Frontal cortex (tissue), 4 donors: ENCODE results near the gene MPRIP. TPM values are rescaled to one million over a fixed set of nuclear protein-coding genes. Genes with fewer than 3 reads are reported as not detected.

Experiments
- DNase-seq, 2 donors: peaks; one replicate each; pipeline ENCODE4 v3.0.0; 2012; ENCODE audit warnings: low spot score in 2 of 2
- FAIRE-seq: peaks from 2 replicates; lab custom pipeline; 2012; peaks lifted over from hg19 to GRCh38; lab: Jason Lieb, UNC
- total RNA-seq: library from RNA; depleted of rRNA; stranded (reverse); fragments of >200 nt; gene quantifications from one replicate; pipeline ENCODE4 v1.2.3, GENCODE V29; 2014
- donor health status: control.
- donor health status: control.
- donor health status: control.

The MPRIP gene
- total RNA-seq, 1 donor from 2014 or later, result 131 TPM

DNA sequence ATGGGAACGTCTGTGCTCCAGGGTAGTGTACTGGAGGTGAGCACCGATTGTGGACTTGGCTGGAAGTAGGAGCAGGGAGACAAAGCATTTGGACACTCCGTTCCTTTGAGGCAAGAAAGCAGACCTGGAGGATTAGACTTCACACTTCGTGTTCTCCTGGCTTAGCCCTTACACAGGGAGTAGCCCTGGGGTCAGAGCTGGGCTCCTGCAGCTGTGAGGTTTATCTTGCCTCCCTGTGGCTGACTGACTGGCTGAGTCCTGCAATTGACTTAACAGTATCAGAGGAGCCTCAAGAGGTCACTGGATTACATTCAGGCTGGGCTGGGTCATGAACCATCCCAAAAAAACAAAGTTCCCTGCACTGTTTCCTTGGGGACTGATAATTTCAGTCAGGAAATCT, 37.1 kb downstream of the MPRIP start:
- DNase-seq (no peak), FAIRE-seq (no peak)

DNA sequence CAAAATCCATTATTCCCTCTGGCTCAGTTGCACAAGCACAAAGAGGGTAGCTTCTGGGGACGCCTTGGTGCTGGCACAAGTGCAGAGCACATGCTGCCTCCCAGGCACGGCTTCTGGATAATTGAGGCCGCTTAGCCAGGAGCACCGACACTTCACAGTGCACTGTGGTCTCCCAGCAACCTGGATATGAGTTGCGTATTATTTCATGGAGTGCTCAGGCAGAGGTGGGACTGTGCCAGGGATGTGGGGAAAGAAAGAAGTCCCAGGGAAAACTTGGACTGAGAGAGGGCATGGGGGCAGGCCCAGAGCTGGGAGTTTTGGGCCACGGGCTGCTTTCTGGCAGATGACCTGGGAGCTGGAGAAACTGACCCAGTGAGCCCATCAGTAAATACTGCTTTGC, 37.5 kb downstream of the MPRIP start:
- FAIRE-seq (no peak), DNase-seq (no peak)

DNA sequence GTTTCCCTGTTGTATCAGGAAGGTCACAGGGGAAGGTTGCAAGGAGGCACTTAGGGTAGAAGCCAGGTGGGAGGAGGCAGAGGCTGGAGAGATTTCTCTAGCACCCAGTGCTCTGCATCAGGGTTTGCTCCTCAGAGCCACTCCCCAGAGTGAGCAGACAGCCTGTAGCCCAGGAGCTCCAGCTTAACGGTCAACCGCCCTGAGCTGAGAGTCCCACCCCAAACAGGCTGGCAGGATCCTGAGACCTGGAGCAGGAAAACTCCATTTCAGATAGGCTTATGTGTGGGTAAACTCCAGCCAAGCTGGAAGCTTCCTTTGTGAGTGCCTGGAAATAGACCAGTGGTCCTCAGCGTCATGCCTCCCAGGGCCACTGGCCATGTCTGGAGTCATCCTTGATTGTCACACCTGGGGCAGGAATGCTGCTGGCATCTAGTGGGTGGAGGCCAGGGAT, 37.9 kb downstream of the MPRIP start:
- FAIRE-seq, result no peak
- DNase-seq, result no peak

DNA sequence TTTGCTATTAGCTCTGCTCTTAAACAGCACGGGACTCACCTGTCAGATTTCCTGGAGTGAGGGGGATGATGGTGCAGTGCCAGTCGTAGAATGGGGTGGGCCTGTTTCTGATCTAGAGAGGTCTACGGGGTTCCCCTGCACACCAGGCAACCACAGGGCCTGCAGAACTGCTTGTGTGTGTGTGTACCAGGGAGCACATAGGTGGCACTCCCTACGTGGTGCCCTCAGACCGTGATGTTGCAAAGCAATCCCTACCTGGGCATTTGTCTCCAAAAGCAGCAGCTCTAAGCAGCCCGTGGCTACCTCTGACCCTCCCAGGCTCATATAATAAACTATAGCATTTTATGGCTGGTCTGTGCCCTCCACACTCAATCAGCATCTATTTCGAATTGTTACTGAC, 38.5 kb downstream of the MPRIP start:
- FAIRE-seq (no peak), DNase-seq (no peak)

DNA sequence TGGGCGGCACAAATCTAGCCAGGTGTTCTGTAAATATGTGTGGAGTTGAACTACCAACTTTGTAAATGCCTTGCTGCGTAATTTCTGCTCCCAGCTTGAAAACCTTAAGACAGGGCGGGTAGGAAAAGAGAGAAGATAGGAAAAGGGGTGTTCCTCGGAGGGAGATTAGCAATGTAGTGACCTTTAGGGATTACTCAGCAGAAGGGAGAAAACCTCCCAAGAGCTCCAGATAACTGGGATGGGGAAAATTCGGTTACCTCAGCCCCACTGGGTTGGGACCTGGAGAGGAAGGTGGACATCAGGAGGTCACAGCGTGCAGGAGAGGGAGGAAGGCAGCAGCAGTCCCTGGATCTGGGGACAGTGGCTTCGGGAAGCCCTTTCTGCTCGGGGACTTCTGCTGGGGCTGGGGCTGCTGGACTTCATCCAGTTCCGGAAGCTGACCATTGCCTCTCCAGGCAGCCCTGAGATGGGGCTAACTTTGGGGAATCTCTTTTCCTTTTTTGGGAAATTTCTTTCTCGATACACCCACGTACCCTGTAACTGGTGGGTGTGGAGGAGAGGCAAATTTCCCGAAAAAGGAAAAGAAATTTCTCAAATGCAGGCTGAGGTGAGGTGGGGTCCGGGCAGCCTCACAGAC, 39.2 kb downstream of the MPRIP start:
- DNase-seq, result no peak
- no peak for FAIRE-seq

DNA sequence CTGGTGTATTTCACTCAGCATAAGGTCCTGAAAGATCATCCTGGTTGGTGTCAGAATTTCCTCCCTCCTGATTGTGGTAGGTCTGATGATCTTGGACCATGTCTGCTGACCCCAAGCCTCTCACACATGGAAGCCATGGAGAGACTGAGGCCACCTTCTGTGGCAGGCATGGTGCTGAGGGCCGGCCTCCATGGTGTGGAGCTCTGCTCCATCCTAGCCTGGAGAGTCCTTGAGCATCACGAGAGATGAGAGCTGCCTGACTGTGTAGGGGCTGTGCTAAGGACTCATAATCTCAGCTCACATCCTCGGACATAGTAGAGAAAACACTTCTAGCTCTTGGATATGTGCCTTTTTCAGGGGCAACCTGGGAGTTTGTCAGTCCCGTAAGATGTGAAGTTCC, 40.6 kb downstream of the MPRIP start:
- FAIRE-seq (no peak), DNase-seq (no peak)

DNA sequence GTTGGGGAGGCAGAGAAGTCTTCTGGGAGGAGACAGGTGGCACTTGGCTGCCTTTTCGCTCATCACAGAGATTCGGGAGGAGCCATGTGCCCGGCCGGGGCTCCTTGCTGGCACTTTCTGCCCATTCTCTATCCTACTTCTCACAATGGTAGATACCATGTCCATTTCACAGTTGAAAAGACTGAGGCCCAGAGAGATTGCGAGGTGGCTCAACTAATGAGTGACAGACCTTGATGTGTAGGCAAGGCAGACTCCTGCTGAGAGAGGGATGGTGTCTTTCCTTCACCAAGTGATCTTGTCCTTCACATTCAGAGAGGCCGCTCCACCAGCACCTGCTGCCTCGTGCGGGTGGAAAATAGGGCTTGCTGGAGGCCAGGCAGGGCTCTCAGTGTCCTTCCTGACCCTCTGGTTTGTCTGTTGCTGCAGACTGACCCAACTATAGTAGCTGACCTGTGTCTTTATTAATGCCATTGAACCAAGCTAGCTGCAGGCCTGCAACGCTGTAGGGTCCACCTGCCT, 42.1 kb downstream of the MPRIP start:
- FAIRE-seq (no peak), DNase-seq (no peak)

DNA sequence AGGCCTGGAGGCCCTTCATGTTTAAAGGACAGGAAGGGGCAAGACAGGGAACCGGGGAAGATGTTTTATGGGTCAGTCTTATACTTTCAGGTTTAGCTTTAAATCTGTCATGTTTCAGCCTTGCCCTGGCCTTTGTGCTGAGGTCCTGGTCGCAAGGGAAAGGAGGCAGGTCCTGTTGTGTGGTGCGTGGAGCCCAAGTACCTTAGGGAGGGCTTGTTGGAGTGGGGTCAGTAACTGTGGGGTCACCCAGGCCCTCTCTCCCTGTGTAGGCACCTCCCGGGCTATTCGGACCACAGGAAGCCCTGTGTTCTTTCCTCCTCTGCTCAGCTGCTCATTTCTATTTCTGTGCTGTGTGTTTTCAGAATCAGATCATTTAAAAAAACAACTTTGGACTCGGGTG, 42.7 kb downstream of the MPRIP start:
- DNase-seq (no peak), FAIRE-seq (no peak)

DNA sequence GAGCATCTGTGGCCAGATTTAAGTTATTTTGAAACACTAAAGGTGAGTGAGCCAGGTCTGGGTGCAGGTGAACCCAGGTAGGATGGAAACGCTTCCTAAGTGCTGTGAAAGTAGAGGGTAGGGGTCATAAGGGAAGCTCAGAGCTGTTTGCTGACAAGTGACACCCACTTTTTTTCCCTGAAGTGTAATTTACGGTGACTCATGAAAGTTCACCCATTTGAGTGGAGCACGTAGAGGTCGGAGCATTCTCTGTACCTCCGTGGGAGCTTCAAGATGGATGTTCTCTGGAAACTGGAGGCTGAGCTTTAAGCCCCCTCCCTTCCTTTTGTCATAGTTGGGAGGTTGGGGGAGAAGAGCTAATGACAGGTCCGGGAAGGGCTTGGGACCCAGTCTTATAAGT, 44.3 kb downstream of the MPRIP start:
- no peak for DNase-seq
- no peak for FAIRE-seq

DNA sequence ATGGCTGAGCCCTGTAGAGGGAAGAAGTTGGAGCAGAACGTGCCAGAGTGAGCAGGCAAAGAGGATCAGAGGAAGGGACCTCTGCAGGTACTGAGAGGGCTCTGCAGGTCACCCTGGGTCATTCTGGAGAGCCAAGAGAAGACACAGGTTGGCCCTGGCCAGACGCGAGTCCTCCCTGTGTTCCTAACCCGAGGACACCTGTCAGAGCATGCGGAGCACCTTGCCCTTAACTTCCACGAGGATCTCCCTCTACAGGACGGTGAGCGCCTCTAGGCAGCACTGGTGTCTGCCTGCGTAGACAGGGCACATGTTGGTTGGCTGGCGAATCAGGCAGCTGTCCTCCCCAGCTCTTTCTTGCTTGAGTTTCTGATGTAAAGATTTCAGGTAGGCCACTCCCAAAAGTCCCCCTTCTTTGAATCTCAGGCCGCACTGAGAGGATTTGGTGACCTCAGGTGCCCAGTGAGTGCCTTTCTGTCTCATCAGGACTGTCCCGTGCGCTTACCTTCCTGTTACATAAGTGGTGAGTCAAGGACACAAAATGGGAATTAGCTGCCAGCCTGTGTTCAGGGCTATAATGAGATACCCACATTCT, 45.3 kb downstream of the MPRIP start:
- DNase-seq (no peak), FAIRE-seq (no peak)

DNA sequence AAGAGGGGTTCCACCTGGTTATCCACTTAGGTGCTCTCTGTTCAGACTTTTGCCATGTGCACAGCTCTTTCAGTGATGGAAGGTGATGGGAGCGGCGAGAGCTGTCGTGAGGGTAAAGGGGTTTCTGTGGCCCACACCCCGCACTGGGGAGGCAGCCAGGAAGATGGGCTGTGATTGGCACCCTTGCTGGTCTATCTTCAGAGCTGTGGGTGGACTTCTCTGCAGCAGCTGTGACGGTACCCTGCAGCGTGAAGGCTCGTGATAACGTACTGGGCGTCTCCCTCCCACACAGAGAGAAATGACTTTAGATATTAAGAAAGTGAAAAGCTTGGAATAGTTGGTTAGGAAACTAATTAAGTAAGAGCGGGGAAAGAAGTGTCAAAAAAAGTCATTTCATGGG, 45.8 kb downstream of the MPRIP start:
- no peak for DNase-seq
- no peak for FAIRE-seq

DNA sequence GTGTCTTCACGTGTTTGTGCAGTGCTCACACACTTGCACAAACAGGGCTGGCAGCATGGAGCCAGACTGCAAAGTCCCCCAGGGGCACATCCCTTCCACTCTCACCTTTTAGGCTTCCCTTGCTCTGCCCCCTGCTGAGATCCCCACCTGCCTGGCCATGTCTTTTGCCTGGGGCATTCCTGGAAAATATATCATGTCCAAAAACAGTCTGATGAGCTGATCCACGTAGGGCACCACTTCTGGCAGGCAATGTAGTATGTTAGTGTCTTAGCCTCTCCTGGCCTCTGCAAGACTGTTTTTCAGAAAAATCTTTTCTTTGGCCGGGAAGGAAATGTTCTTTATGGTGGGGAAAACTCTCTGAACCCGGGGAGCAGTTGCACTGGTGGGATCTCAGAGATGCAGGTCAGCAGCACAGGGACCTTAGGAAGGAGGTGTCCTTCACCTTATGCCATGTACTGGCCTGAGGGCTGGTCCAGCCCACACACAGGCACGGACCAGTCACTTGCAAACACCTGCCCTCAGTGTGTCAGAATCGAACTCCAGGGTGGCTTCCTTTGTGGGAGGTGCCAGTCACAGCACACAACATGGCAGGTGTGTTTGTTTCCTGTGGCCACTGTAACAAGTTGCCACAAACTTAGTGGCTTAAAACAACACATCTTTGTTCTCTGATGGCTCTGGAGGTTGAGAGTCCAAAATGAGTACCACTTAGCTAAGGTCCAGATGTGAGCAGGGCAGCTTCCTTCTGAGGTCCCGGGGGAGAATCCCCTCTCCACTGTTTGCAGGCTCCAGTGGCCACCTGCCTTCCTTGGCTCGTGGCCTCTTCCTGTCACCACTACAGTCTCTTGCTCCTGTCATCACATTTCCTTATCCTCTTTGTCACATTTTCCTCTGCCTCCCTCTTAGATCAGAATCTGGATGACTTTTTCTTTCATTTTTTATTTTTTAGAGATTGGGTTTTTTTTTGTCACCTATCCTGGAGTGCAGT, 46.6 kb downstream of the MPRIP start:
- FAIRE-seq (no peak), DNase-seq (no peak)

DNA sequence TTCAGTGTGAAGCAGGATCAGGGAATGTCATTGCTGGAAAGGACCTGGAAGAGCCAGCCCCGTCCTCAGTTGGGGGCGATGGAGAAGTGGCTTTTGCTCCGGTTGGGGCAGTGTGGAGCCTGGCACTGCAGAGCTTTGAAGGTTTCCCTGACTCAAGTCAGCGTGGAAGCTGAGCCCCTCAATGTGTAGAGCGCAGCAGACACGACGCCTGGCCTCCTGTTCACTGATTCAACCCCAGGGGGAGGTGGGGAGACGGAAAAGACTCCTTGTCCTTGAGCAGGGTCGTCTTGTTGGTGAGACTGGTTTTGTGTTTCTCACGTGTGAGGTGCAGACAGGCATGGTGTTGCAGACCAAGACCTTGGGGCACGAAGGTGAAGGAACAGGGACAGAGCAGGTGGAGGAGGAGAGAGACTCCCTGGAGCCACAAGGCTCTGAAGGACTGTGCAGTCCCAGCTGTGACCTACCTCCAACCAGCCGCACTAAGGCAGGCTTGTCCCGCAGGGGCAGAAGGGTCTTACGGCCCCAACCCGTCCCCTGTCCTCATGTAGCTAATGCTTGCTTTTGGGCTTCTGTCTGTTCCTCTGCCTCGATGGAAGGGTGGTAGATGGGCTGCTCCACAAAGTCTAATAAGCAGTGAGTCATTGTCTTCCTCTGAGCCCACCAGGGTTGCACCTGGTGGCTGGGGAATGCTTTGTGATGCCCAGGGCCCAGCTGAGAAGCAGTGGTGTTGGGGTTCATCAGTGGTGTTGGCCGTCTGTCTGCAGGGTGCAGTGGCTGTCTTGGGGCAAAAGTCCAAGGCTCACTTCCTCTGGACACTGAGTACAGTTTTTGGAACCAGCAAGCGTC, 47.8 kb downstream of the MPRIP start:
- DNase-seq, result no peak
- FAIRE-seq, result no peak

DNA sequence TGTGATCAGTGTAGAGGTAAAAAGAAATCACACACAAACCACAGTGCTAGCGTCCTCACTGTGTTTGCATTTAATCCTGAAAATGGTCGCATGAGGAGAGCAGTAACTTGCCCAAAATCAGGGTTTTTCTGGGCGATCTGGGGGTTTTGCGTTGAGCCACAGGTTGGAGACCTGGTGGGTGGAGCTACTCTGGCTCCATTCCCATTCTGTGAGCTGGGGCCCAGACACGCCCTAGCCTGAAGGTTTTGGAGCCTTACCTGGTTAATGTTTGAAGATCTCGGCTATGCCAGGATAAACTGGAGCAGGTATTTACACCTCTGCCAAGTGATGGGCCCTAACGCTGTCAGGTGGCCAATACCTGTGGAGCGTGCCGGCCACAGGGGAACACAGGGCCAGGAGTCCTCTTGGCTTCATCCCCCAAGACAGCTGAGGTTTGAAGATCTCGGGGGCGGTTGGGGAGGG, 48.4 kb downstream of the MPRIP start:
- DNase-seq (no peak), FAIRE-seq (no peak)

DNA sequence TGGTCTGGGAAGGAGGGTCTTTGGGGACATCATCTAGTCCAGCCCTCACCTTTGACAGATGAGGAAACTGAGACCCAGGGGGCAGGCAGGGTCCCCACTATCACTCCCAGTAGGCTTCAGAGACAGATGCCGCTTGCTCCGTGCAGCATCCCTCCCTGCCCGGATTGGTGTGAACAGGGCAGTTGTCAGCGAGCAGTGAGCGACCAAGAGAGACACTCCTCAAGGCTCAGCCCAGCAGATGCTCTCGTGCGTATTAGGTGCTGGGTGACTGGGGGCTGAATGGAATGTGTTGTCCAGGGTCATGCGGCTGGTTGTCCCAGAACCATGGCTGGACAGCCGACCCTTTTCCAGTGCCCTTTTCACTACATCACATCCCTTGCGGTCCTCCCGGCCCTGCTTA, 49.0 kb downstream of the MPRIP start:
- FAIRE-seq (no peak), DNase-seq (no peak)

DNA sequence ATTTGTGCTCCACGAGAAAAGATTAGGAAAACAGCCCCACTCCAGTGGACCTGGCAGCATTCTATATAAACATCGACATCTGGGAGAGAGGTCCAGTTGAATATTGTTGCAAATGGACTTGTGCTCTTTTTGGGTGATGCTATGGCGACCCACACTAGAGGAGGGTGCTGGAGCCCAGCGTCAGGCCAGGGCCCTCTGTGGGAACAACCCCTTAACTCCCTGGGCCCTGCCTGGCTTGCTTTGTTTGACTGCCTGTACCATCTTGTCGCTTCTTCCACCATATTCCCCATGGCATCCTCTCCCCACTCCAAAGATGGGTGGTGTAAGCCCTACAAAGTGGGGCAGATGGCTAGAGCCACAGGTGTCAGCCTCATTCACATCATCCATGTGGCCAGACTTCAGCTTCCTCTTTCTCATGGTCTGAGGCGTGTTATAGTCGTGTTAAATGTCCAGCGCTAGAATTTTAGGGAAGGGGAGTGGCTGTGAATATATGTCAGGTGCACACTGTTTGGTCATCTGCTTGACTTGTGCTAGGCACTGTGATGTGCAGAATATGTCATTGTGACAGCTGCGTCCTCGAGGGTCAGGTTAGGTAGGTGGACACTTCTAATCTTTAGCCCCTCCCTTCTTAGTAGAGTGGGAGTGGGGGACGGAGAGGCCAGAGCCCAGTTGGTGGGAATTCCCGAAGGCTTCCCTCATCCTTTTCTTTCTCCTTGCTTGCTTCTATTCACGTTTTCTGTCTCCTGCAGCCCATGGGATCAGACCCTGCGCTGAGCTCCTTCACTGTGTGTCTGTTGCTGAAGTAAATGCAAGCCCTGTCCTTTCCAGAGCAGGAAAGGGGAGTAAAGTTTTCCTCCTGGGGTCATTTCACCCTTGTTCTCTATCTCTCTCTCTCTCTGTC, 49.8 kb downstream of the MPRIP start:
- no peak for DNase-seq
- no peak for FAIRE-seq

DNA sequence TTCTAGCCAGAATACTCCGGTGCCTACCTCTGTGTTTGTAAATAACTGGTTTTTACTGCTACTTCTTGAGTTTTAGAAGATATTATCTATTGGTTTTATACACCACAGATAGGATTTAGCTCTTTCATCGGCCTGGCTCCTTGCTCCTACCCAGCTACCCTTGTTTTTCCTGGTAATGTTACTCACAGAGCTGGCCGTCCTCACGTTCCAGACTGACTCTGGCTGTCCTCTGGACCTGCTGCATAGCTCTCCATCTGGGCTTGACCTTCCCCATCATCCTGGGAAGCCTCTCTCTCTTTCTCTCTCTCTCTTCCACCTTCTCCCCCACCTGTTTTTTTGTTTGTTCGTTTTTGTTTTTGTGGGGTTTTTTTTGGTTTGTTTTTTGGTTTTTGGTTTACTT, 51.5 kb downstream of the MPRIP start:
- no peak for FAIRE-seq

DNA sequence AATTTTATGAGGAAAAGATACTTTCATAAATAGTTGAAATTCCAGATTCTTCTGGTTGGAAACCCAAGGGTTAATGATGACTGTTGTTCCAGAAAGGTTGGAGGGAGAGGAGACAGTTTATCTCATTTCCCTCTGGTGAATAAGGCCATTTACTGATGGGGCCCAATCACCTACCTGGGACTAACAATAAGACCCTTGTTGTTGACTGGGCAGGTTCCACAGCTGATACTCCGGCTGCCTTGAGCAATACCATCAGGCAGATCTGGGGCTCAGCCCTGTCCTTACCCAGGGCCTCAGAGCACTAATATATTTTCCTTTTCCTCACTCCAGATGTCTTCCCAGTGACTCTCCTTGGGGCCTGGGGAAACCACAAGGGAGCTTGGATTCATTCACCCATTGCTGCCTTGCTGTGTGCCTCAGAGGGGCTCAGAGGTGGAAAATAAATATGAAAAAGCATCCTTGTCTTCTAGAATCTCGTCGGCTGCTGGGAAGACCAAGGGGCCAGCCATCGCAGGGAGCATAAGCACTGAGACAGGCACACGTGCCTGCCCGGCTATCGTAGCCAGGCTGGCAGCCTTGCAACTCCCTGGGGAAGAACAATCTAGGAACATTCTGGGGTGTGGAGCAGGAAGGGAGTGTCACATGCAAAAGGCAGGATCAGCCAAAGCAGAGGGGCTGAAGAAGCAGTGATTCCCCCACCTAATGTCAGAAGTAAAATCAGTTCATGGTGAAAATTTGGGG, 54.4 kb downstream of the MPRIP start:
- FAIRE-seq, result no peak

More for the DNA sequence above, 51.5 kb downstream of the MPRIP start:
- no peak for DNase-seq

More for the DNA sequence above, 54.4 kb downstream of the MPRIP start:
- DNase-seq, result no peak
